Upper lobe of left lung (tissue), 4 donors: ENCODE measurements around the gene CD276.

Experiments
- POLR2A ChIP-seq, 4 donors: fragments of 450-650 bp; IDR thresholded peaks; one replicate each; pipeline ENCODE4 v1.5.1; 2016 to 2017; ENCODE audit warnings: antibody characterized with exemption in 4 of 4, mild to moderate bottlenecking in 2 of 4
- POLR2AphosphoS5 ChIP-seq, 2 donors: sonication (generic); formaldehyde crosslinking; IDR thresholded peaks; one replicate each; pipeline ENCODE4 v1.5.1; 2017; ENCODE audit warnings: antibody characterized with exemption in 2 of 2
- TF ChIP-seq, protein P1 (sequence below), 6 experiments: fragments of 450-650 bp in 4 of 6; fragments of 200-600 bp in 2 of 6; sonication (generic) in 2 of 6; IDR thresholded peaks; one replicate each; pipeline ENCODE4 v1.5.1; 2016 to 2019; ENCODE audit warnings: antibody characterized with exemption in 6 of 6

DNA sequence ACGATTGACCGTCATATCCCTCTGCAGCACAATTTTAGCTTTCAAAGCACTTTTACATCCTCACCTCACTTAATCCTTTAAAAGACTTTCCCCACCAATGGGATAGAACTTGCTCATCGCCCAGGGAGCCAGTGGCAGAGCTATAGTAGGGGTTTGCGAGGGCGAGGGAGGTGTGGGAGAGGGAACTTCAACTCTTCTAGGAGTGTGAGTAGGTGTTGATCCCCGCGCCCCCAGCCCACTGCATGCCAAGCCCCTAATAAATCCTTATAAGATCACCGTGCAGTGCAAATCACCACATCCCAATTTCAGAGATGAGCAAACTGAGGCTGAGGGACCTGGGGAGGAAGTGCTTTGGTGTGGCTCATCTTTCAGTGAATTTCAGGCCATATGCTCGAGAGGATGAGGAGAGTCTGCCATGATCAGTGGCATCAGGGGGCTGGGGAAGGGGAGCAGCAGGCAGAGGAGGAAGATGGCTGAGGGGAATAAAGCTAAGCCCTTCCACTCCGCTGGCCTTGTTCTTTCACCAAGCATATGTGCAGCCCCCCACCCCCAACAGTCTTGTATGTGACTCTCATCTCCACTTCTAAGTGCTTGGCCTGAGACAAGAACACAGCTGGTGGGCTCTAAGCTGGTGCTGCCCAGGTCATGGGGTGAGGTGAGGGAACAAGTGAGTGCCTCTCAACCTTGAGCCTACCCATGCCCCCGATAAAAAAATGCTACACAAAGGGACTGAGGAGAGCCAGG, 63.8 kb downstream of the CD276 start:
- TF ChIP-seq, protein P1, sequence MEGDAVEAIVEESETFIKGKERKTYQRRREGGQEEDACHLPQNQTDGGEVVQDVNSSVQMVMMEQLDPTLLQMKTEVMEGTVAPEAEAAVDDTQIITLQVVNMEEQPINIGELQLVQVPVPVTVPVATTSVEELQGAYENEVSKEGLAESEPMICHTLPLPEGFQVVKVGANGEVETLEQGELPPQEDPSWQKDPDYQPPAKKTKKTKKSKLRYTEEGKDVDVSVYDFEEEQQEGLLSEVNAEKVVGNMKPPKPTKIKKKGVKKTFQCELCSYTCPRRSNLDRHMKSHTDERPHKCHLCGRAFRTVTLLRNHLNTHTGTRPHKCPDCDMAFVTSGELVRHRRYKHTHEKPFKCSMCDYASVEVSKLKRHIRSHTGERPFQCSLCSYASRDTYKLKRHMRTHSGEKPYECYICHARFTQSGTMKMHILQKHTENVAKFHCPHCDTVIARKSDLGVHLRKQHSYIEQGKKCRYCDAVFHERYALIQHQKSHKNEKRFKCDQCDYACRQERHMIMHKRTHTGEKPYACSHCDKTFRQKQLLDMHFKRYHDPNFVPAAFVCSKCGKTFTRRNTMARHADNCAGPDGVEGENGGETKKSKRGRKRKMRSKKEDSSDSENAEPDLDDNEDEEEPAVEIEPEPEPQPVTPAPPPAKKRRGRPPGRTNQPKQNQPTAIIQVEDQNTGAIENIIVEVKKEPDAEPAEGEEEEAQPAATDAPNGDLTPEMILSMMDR (IDR thresholded peaks at IDR 0.05) = no peak
- TF ChIP-seq POLR2A (IDR thresholded peaks at IDR 0.05) = no peak
- no peak for TF ChIP-seq POLR2AphosphoS5 (IDR thresholded peaks at IDR 0.05)
